ENCODE results near the gene ZNF775.

ZNF775 gene

DNA sequence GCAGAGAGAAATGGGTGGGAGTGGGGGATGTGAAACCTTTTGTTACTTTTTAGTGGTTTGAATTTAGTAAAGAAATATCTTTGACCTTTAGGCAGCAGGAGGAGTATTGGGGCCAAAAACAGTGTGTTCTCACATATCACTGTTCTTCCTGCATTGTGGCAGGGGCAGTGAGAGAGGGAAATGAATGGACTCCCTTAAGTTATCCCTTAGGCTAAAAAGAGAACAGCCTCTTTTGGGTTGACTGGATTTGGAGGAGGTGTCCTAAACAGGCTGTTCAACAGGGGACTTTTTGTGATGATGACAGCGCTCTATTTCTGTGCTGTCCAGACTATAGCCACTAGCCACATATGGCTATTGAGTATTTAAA is 22.3 kb downstream of the ZNF775 start:
- H3K9ac ChIP-seq (ENCODE audit: low read depth, low read length): peak overlapping the region; percentile 56
- peaks cover 53% of the 10 kb centered on the region for H3K4me1 ChIP-seq (ENCODE audit: control insufficient read depth, insufficient read depth, low read length)
- no peak overlapping the region for H3K4me3 ChIP-seq (ENCODE audit: low read depth, low read length)
- peaks cover 17% of the 10 kb centered on the region for H3K36me3 ChIP-seq (ENCODE audit: control insufficient read depth, insufficient read depth, low read length)
- H3K27me3 ChIP-seq (ENCODE audit: control insufficient read depth, insufficient read depth, low read length): no peaks in the 10 kb centered on the region
- H3K9me3 ChIP-seq (ENCODE audit: control insufficient read depth, insufficient read depth, low read length): no peaks in the 10 kb centered on the region

DNA sequence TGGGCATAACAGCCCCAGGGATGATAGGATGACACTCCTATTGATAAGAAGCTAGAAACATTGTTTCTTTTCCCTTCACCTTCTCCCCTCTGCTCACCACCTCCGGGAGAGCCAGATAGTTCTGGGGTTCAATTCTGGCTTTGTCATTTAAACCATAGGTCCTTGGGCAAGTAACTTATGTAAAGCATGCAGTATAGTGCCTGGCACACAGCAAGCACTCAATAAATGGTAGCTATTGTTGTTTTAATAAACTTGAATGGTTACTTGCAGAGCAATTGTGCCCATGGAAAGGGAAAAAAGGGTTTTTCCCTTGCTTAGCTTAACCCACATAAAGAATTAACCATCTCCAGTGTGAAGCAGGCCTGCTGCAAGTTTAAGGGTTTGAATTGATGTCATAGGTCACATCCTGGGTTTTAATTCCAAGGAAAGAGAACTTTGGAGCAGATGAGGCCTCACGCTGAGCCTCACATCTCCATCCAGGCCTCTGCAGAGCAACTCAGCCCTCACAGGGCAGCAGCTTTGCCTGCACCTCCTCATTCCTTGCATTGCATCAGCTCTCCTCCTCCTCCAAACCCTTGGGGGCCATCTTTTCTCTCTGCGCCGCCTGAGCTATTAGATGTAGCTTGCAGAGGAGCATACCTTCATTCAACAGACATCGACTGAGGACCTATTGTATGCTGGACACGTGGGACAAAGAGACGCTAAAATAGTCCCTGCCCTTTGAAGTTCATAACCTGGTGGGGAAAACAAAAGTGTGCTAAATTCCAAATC is 22.9 kb downstream of the ZNF775 start:
- Histone ChIP-seq H3K4me1 (ENCODE audit: control insufficient read depth, insufficient read depth, low read length) (peaks cover 58% of the 10 kb centered on the region), H3K9ac (ENCODE audit: low read depth, low read length) (peak overlapping the region; percentile 81), H3K4me3 (ENCODE audit: low read depth, low read length) (peak overlapping the region; percentile 27), H3K9me3 (ENCODE audit: control insufficient read depth, insufficient read depth, low read length) (no peaks in the 10 kb centered on the region), H3K36me3 (ENCODE audit: control insufficient read depth, insufficient read depth, low read length) (peaks cover 12% of the 10 kb centered on the region), H3K27me3 (ENCODE audit: control insufficient read depth, insufficient read depth, low read length) (no peaks in the 10 kb centered on the region)

DNA sequence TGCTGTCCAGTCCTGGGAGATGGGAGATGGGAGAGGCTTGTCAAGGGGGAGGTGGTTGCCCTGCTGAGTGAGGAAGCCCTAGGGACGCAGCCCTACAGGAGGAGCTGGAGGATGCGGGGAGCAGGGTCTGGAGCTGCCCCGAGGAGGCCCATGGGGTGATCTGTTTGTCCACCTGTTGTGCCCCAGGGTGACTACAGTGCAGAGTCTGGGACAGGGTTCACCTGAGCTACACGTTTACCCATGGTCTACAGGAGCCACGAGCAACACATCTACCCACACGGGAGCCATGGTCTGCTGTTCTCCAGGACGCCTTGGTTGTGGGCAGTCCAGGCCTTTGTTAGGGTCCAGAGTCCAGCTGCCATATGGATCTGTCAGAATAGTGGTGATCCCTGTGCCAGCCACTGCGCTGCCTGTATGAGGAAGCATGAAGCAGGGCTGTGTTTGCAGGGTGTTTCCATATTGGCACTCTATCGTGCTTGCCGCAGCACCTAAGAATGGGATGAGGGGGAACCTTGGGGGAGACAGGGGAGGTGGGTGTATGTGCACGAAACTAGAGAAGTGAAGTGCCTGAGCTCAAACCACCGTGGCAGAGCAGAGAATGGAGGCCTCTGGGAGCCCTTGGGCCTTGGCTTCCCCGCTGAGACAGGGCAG is 23.7 kb downstream of the ZNF775 start:
- peaks cover 9% of the 10 kb centered on the region for H3K36me3 ChIP-seq (ENCODE audit: control insufficient read depth, insufficient read depth, low read length)
- no peaks in the 10 kb centered on the region for H3K9me3 ChIP-seq (ENCODE audit: control insufficient read depth, insufficient read depth, low read length)
- H3K27me3 ChIP-seq (ENCODE audit: control insufficient read depth, insufficient read depth, low read length): no peaks in the 10 kb centered on the region
- H3K4me1 ChIP-seq (ENCODE audit: control insufficient read depth, insufficient read depth, low read length): peaks cover 58% of the 10 kb centered on the region
- H3K4me3 ChIP-seq (ENCODE audit: low read depth, low read length): peak overlapping the region; percentile 27
- H3K9ac ChIP-seq (ENCODE audit: low read depth, low read length): peak overlapping the region; percentile 81

DNA sequence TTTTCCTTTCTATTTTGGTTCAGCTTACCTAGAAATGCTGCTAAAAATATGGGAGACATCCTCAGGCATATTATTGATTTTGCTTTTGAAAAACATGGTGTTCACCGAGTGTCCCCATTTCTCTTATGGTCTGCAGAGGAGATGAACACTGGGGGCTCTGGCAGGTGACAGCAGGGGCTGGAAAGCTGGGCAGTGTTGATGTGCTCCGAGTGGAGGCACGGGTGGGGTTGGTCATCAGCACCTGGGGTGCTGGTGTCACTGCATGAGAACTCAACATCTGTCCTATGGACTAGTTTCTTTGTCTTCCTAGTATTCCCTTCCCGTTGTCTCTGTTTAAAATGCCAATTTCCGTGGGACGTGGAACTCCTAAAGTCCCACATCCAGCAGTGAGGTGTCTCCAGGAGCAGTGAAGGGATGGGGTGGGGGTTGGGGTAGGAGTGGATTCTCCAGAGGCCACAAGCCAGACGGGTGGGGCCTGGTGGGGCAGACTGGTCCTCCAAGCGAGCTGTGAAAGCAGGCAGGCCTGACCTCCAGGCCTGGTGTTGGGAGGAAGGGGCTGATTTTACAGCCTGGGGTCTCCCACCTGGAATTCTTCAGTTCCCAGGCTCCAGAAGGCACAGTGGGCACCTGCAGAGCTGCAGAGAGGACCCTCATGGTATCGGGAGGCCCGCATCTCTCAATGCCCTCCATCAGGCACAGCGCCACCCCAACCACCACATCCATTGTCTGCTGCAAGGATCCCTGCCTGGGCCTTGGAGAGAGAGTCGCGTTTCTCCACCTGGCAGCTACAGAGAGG is 24.4 kb downstream of the ZNF775 start:
- peak overlapping the region; percentile 81 for H3K9ac ChIP-seq (ENCODE audit: low read depth, low read length)
- H3K4me3 ChIP-seq (ENCODE audit: low read depth, low read length): peak overlapping the region; percentile 27
- H3K4me1 ChIP-seq (ENCODE audit: control insufficient read depth, insufficient read depth, low read length): peaks cover 58% of the 10 kb centered on the region

DNA sequence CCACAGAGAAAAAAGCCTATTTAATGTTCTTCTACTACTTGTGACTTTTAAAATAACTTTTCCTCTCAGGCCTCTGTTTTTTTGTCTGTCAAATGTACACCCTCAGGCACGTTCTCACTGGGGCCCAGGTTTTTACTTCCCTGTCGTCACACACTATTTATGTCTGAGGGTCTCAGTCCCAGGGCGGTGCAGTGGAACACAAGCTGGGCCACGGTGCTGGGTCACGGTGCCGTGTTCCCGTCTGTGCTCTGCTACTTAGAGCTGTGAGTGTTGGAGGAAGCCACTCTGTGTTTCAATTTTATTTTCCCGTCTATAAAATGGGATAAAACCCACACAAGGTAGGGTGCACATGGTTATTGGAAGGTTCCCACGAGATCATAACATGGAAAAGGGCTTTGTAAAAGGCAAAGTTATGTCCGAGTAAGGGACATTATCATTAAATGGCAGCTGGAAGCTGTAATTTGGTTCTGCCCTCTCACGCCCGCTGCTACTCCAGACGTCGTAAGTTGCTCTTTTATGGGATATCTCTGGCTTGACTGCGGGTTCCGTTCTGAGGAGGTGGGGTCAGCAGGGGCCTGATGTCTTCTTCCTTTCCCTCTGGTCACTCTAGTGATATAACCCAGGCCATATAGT is 25.2 kb downstream of the ZNF775 start:
- H3K4me1 ChIP-seq (ENCODE audit: control insufficient read depth, insufficient read depth, low read length): peaks cover 55% of the 10 kb centered on the region
- peak overlapping the region; percentile 68 for H3K4me3 ChIP-seq (ENCODE audit: low read depth, low read length)
- no peaks in the 10 kb centered on the region for H3K27me3 ChIP-seq (ENCODE audit: control insufficient read depth, insufficient read depth, low read length)
- peak overlapping the region; percentile 74 for H3K9ac ChIP-seq (ENCODE audit: low read depth, low read length)
- H3K36me3 ChIP-seq (ENCODE audit: control insufficient read depth, insufficient read depth, low read length): peaks cover 8% of the 10 kb centered on the region
- no peaks in the 10 kb centered on the region for H3K9me3 ChIP-seq (ENCODE audit: control insufficient read depth, insufficient read depth, low read length)

More for the DNA sequence above, 24.4 kb downstream of the ZNF775 start:
- no peaks in the 10 kb centered on the region for H3K27me3 ChIP-seq (ENCODE audit: control insufficient read depth, insufficient read depth, low read length)
- H3K36me3 ChIP-seq (ENCODE audit: control insufficient read depth, insufficient read depth, low read length): peaks cover 8% of the 10 kb centered on the region
- no peaks in the 10 kb centered on the region for H3K9me3 ChIP-seq (ENCODE audit: control insufficient read depth, insufficient read depth, low read length)

DNA sequence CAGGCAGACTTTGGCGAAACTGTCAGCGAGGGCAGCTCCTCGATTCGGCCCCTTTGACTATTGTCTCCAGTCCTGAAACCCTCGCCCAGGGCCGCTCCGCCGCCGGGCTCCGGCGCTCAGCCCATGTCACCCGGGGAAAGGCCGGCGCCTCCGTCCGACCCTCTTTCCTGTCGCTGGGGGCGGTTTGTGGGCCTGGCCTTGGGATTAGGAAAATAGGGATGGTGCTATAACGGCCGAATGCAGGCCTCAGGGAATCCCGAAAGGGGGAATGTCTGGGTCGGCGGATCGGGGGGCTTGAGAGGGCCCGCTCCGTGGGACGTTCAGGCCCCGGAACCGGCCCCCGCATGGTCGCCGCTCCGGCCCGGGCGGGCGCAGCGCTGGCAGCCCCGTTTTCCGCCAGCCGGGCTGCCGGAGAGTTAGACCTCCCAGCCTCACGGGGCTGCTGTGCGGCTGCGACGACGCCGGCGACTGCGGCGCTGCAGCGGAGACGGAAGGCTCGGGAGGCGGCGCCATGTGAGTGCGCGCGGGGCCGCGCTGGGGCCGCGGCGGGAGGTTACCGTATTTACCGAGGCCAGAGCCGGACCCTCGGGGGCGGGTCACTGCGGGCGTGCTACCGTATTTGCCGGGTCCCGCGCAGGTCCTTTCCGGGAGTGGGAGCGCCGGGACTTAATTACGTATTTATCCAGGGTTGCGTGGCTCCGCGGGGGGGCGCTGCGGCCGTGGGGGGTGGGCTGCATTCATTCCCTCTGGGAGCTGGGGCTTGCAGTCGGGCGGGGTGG is 25.9 kb downstream of the ZNF775 start:
- peak overlapping the region; percentile 74 for H3K9ac ChIP-seq (ENCODE audit: low read depth, low read length)
- H3K9me3 ChIP-seq (ENCODE audit: control insufficient read depth, insufficient read depth, low read length): no peaks in the 10 kb centered on the region
- peaks cover 10% of the 10 kb centered on the region for H3K36me3 ChIP-seq (ENCODE audit: control insufficient read depth, insufficient read depth, low read length)
- peaks cover 49% of the 10 kb centered on the region for H3K4me1 ChIP-seq (ENCODE audit: control insufficient read depth, insufficient read depth, low read length)
- H3K4me3 ChIP-seq (ENCODE audit: low read depth, low read length): peak overlapping the region; percentile 68
- H3K27me3 ChIP-seq (ENCODE audit: control insufficient read depth, insufficient read depth, low read length): no peaks in the 10 kb centered on the region

DNA sequence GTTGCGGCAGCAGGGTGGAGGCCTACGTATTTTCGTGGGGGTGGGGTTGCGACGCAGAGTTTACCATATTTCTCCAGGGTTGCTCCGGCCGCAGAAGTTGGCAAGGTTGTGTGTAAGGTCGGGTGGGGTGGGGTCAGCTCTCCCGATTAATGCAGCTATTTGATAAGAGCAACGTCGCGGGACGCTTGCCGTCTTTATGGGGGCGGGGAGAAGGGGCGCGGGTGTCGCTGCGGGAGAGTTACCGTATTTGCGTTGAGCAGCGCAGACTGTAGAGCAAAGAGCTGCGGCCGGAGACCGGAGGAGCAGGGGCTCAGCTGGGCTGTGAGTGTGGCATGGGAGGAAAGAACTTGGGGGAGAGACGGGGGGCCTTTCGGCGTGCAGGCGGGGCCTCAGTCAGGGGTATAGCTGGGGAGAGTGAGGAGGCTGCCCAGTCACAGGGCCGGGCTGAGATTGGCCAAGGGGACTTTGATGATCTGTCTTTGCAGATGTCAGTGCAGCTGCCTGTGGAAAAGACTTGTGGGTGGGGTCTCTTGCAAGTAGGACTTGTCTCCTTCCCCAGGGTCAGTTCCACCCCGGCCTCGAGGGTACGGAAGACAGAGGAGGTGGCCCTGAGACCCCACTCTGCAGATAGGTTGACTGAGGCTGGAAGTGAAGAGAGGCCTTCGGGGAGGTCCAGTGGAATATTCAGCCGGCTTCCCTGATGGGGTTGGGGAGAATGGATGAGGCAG is 26.6 kb downstream of the ZNF775 start:
- H3K4me3 ChIP-seq (ENCODE audit: low read depth, low read length): peak overlapping the region; percentile 68
- H3K9me3 ChIP-seq (ENCODE audit: control insufficient read depth, insufficient read depth, low read length): no peaks in the 10 kb centered on the region
- H3K27me3 ChIP-seq (ENCODE audit: control insufficient read depth, insufficient read depth, low read length): no peaks in the 10 kb centered on the region
- peaks cover 44% of the 10 kb centered on the region for H3K4me1 ChIP-seq (ENCODE audit: control insufficient read depth, insufficient read depth, low read length)
- H3K9ac ChIP-seq (ENCODE audit: low read depth, low read length): peak overlapping the region; percentile 37
- peaks cover 14% of the 10 kb centered on the region for H3K36me3 ChIP-seq (ENCODE audit: control insufficient read depth, insufficient read depth, low read length)

DNA sequence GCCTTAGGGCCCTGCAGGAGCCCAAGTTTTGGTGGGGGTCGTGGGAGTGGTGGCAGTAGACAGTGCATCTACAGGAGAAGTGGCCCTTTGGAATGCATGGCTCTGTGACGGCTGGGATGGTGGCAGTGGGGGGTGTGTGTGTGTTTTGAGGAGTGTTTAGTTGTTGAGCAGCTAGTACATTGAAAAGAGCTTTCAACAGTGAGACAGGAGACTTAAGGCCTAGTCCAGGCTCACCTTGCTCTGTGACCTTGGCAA is 27.1 kb downstream of the ZNF775 start:
- Histone ChIP-seq H3K9ac (ENCODE audit: low read depth, low read length) (no peak overlapping the region), H3K4me1 (ENCODE audit: control insufficient read depth, insufficient read depth, low read length) (peaks cover 39% of the 10 kb centered on the region), H3K9me3 (ENCODE audit: control insufficient read depth, insufficient read depth, low read length) (no peaks in the 10 kb centered on the region), H3K36me3 (ENCODE audit: control insufficient read depth, insufficient read depth, low read length) (peaks cover 17% of the 10 kb centered on the region), H3K4me3 (ENCODE audit: low read depth, low read length) (peak overlapping the region; percentile 68), H3K27me3 (ENCODE audit: control insufficient read depth, insufficient read depth, low read length) (no peaks in the 10 kb centered on the region)

DNA sequence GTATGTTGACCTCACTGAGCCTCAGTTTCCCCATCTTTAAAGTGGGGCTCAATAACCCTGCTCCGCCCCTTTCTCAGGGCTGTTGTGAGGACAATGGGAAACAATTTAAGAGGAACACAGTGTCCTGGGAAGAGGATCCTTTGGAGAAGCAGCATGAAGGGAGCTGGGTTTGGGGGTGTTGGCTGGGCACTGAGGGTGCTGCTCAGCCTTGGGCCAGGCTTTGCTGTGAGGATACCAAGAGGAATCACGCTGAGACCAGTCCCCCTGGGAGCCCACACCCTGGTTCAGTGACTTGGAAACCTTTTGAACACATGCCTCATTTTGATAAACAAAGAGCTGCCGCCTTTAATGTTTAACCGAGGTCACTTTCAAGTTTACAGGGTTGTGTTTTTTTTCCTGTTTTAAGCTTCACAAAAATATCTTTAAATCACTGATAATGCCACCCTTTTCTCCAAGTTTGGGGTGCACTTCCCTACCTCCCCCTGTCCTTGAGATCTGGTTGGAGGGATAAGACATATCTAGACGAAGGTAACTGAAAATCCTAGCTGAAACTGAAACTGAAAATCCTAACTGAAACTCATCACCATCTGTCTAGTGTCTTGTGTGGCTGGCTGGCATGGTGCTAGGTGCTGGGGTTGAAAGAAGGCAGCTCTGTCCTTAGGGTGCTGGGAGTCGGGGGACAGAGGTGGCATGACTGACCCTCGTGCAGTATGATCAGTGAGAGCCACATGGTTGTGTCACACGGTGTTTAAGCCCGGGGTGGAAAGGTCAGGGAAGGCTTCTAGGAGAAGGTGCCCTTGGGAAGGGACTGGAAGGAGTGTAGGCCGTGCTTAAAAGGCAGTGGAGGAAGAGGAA is 27.7 kb downstream of the ZNF775 start:
- peaks cover 33% of the 10 kb centered on the region for H3K4me1 ChIP-seq (ENCODE audit: control insufficient read depth, insufficient read depth, low read length)
- H3K4me3 ChIP-seq (ENCODE audit: low read depth, low read length): peak overlapping the region; percentile 68
- H3K9ac ChIP-seq (ENCODE audit: low read depth, low read length): no peak overlapping the region
- no peaks in the 10 kb centered on the region for H3K9me3 ChIP-seq (ENCODE audit: control insufficient read depth, insufficient read depth, low read length)
- H3K36me3 ChIP-seq (ENCODE audit: control insufficient read depth, insufficient read depth, low read length): peaks cover 22% of the 10 kb centered on the region
- no peaks in the 10 kb centered on the region for H3K27me3 ChIP-seq (ENCODE audit: control insufficient read depth, insufficient read depth, low read length)

Measured in iPS-15b (cell line).